ENCODE results near the gene ITPR1. TPM values are rescaled to one million over a fixed set of nuclear protein-coding genes. Genes with fewer than 3 reads are reported as not detected.

The ITPR1 gene
- total and polyA plus RNA-seq, 2 experiments from 2014 or later = 6.8 to 21.0 TPM

GRCh38 chr3:4685673-4686345 lies 192.7 kb downstream of the ITPR1 start:
- H3F3A ChIP-seq (replicated peaks; ENCODE audit: low read depth) = no peaks in the 10 kb centered on the region
- H3K4me2 ChIP-seq = no peak overlapping the region
- H3K4me3 ChIP-seq = no peak overlapping the region
- H3K4me1 ChIP-seq (ENCODE audit: insufficient read depth) = no peaks in the 10 kb centered on the region
- H3K27ac Mint-ChIP-seq = no peak overlapping the region
- peaks cover 10% of the 10 kb centered on the region; the same call in 2 of the 3 replicates for H3K36me3 Mint-ChIP-seq (ENCODE audit: low read depth)
- H4K20me1 ChIP-seq (replicated peaks; ENCODE audit: insufficient read depth) = no peaks in the 10 kb centered on the region
- no peaks in the 10 kb centered on the region for H3K36me3 ChIP-seq (ENCODE audit: insufficient read depth)
- H3K4me3 Mint-ChIP-seq = no peak overlapping the region
- H3K4me1 Mint-ChIP-seq = peaks cover 7% of the 10 kb centered on the region; the same call in 2 of the 3 replicates
- H3K27ac ChIP-seq (ENCODE audit: low read depth) = no peak overlapping the region
- no peaks in the 10 kb centered on the region for H3K27me3 Mint-ChIP-seq (ENCODE audit: insufficient read depth, low read depth, poor library complexity)
- H3K27me3 ChIP-seq (ENCODE audit: insufficient read depth) = no peaks in the 10 kb centered on the region
- peaks cover 5% of the 10 kb centered on the region; the same call in 1 of the 3 replicates for H3K9me3 Mint-ChIP-seq
- no peak for ATAC-seq
- peaks cover 3% of the 10 kb centered on the region; the same call in 1 of the 2 replicates for H3K9me2 ChIP-seq (ENCODE audit: insufficient read depth)
- TF ChIP-seq EZH2 (IDR thresholded peaks at IDR 0.05; ENCODE audit: low read depth, unreplicated experiment) (no peak), REST (IDR thresholded peaks at IDR 0.05; ENCODE audit: unreplicated experiment) (no peak), CREB1 (CRISPR knock-in tag; IDR thresholded peaks at IDR 0.05; ENCODE audit: low read depth) (no peak), POLR2AphosphoS5 (IDR thresholded peaks at IDR 0.05; ENCODE audit: low read depth) (no peak), JUNB (IDR thresholded peaks at IDR 0.05; ENCODE audit: unreplicated experiment) (no peak), STAT1 (IDR thresholded peaks at IDR 0.05; ENCODE audit: unreplicated experiment) (no peak)
- DNase-seq (ENCODE audit: low spot score) = no peak
- no peaks in the 10 kb centered on the region for H3K79me2 ChIP-seq (replicated peaks; ENCODE audit: insufficient read depth)
- no peak overlapping the region for H2AFZ ChIP-seq

GRCh38 chr3:4686619-4687018 lies 193.5 kb downstream of the ITPR1 start:
- no peak overlapping the region for H3K4me2 ChIP-seq
- Mint-ChIP-seq H3K4me3 (no peak overlapping the region), H3K4me1 (no peaks in the 10 kb centered on the region; the same call in 2 of the 3 replicates), H3K27me3 (ENCODE audit: insufficient read depth, low read depth, poor library complexity) (no peaks in the 10 kb centered on the region), H3K27ac (no peak overlapping the region), H3K9me3 (peaks cover 5% of the 10 kb centered on the region; the same call in 1 of the 3 replicates), H3K36me3 (ENCODE audit: low read depth) (peaks cover 13% of the 10 kb centered on the region; the same call in 2 of the 3 replicates)
- H3K4me1 ChIP-seq (ENCODE audit: insufficient read depth) = no peaks in the 10 kb centered on the region
- no peaks in the 10 kb centered on the region for H3F3A ChIP-seq (replicated peaks; ENCODE audit: low read depth)
- no peaks in the 10 kb centered on the region for H3K36me3 ChIP-seq (ENCODE audit: insufficient read depth)
- H2AFZ ChIP-seq = no peak overlapping the region
- DNase-seq (ENCODE audit: low spot score) (no peak), ATAC-seq (no peak)
- no peaks in the 10 kb centered on the region for H4K20me1 ChIP-seq (replicated peaks; ENCODE audit: insufficient read depth)
- H3K27me3 ChIP-seq (ENCODE audit: insufficient read depth) = no peaks in the 10 kb centered on the region
- H3K9me2 ChIP-seq (ENCODE audit: insufficient read depth) = peaks cover 3% of the 10 kb centered on the region; the same call in 1 of the 2 replicates
- no peak overlapping the region for H3K4me3 ChIP-seq
- H3K79me2 ChIP-seq (replicated peaks; ENCODE audit: insufficient read depth) = no peaks in the 10 kb centered on the region
- H3K27ac ChIP-seq (ENCODE audit: low read depth) = no peak overlapping the region
- TF ChIP-seq EZH2phosphoT487 (IDR thresholded peaks at IDR 0.05; ENCODE audit: unreplicated experiment) (no peak), POLR2AphosphoS5 (IDR thresholded peaks at IDR 0.05; ENCODE audit: low read depth) (no peak), ZNF462 (CRISPR knock-in tag; IDR thresholded peaks at IDR 0.05) (no peak), ZNF331 (CRISPR knock-in tag; IDR thresholded peaks at IDR 0.05; ENCODE audit: low read depth) (no peak), STAT1 (IDR thresholded peaks at IDR 0.05; ENCODE audit: unreplicated experiment) (no peak)

All from GM23338 (cell line).